Measurements from ENCODE around the gene PORCN. TPM values are rescaled to one million over a fixed set of nuclear protein-coding genes. Genes with fewer than 3 reads are reported as not detected.

The PORCN gene
- total RNA-seq, 2 experiments from 2014 or later = 26.1 to 29.2 TPM

DNA sequence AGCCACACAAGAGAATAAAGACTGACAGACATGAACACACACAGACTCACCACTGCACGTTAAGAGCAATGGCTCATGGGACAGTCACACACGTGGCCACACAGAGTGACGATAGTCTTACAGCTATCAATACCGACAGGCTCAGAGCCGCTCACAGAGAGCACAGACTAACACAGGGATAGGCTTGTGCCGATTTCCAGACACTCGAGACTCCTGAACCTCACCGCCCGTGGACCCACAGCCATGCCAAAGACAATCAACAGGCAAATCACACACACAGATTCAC lies 38.0 kb upstream of the PORCN start:
- Mint-ChIP-seq H3K36me3 (ENCODE audit: low read depth) (peaks cover 22% of the 10 kb centered on the region), H3K27me3 (no peaks in the 10 kb centered on the region), H3K9me3 (no peaks in the 10 kb centered on the region), H3K4me3 (no peak overlapping the region), H3K27ac (no peak overlapping the region), H3K4me1 (peaks cover 39% of the 10 kb centered on the region)
- no peak for DNase-seq
- CTCF ChIA-PET = no interaction called here
- POLR2A ChIA-PET = no interaction called here

DNA sequence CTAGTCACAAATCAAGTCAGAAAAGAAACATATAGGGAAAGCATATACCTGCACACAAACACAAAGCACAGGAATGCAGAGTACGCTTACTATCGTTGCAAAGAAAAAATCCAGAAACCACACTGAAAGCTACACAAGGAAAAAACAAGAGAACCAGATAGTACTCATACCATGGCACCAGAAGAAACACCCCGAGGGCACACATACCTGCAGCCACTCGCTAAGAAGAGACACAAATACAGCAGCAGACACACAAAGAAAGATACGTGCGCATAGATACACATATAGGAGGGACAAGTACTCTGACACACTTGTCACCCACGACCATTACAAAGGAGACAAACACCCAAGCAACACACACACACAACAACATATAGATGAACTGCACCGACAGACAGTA lies 37.3 kb upstream of the PORCN start:
- H3K9me3 Mint-ChIP-seq = no peaks in the 10 kb centered on the region
- no peak overlapping the region for H3K4me3 Mint-ChIP-seq

DNA sequence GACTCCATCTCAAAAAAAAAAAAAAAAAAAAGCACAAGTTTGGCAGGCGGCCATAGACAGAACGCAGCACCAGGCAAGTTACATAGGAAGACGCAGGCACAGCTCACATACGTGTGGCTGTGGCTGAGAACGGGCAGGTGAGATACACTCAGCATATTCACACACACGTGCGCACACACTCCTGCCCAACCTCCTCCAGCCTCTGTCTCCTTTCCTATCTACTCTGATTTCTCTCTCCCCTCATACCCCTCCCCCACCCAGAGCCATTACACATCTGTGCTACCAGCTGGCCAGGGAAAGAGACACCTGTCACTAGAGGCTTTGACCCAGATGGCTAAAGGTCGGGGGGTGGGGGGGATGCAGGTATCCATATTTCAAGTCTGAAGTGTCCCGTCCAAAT lies 36.6 kb upstream of the PORCN start:
- no peak for DNase-seq
- H3K36me3 Mint-ChIP-seq (ENCODE audit: low read depth) = peaks cover 14% of the 10 kb centered on the region
- no peaks in the 10 kb centered on the region for H3K27me3 Mint-ChIP-seq
- H3K4me1 Mint-ChIP-seq = peaks cover 33% of the 10 kb centered on the region
- H3K9me3 Mint-ChIP-seq = no peaks in the 10 kb centered on the region
- H3K27ac Mint-ChIP-seq = no peak overlapping the region
- H3K4me3 Mint-ChIP-seq = no peak overlapping the region
- ChIA-PET CTCF (interaction anchor here (0.7 kb wide), 2 partner anchors 102 to 1138 kb away, joined by 3 to 4 read pairs; no protein-coding TSS in a partner anchor), POLR2A (no interaction called here)

More for the DNA sequence above, 37.3 kb upstream of the PORCN start:
- ChIA-PET CTCF (interaction anchor here (0.7 kb wide), 1 partner anchor 1137 kb away, joined by 4 read pairs; no protein-coding TSS in a partner anchor), POLR2A (no interaction called here)
- no peak overlapping the region for H3K27ac Mint-ChIP-seq
- peaks cover 15% of the 10 kb centered on the region for H3K36me3 Mint-ChIP-seq (ENCODE audit: low read depth)
- H3K4me1 Mint-ChIP-seq = peaks cover 34% of the 10 kb centered on the region
- H3K27me3 Mint-ChIP-seq = no peaks in the 10 kb centered on the region
- no peak for DNase-seq

DNA sequence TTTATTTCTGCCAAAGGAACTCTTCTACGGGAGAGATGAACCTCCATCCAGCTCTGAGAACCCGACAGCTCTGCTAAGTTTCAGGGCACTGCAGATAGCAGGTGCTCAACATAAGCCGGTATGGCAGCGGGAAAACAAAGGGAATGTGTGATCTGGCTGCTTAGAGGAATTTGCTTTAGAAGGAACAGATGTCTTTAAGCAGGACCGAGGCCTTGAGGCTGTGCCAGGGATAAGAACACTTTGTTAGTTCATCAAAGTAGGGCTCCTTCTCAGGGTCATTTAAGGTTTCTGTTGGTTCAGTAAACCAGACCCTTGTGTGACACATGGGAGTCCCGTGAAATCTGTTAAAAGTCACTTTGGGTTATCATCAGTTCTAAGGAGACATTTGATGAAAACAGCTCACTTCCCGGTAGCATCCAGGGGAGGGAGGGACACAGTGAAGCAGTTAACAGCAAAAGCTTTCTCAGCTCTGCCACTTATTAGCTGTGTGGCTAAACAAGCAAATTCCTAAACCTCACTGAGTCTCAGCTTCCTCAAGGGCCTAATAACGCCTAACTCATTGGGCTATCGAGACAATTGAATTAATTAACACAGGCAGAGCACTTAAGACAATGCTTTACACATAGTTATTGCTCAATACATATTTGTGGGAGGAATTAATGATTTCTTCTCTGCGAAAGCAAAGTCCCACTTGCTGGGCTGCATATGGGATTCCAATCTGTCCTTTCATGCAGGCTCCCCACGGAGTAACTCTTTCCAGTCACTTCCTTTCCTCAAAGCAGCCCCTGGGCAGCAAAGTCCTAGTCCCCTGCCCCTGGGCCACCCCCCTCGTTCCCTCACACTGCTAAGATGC lies 35.7 kb upstream of the PORCN start:
- Mint-ChIP-seq H3K36me3 (ENCODE audit: low read depth) (peaks cover 15% of the 10 kb centered on the region), H3K27me3 (no peaks in the 10 kb centered on the region), H3K4me1 (peaks cover 35% of the 10 kb centered on the region), H3K4me3 (no peak overlapping the region), H3K27ac (no peak overlapping the region), H3K9me3 (no peaks in the 10 kb centered on the region)
- POLR2A ChIA-PET = interaction anchor here (2.9 to 3.1 kb wide), 2 partner anchors 49 to 102 kb away, joined by 14 to 16 read pairs; partner anchors contain the start of genes EBP and RBM3
- no peak for DNase-seq
- CTCF ChIA-PET = interaction anchor here (1.2 to 3.1 kb wide), 2 partner anchors 66 to 328 kb away, joined by 3 to 18 read pairs; partner anchors contain the start of genes HDAC6 and TBC1D25

DNA sequence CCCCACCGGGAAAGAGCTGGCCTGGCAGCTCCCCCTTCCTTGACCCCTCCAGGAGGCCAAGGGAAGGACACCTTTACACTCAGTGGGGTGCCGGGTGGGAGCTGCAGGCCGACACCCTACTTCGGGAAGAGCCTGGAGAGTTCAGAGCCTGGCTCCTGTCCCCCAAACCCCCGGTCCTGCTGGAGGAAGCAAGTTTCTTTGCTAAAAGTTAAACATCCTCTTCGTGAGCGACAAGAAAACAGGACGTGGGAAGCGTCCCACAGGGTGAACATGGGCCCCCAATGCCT lies 35.1 kb upstream of the PORCN start:
- no peak overlapping the region for H3K27ac Mint-ChIP-seq
- peaks cover 21% of the 10 kb centered on the region for H3K36me3 Mint-ChIP-seq (ENCODE audit: low read depth)
- POLR2A ChIA-PET = interaction anchor here (2.4 to 3.1 kb wide), 3 partner anchors 48 to 101 kb away, joined by 12 to 16 read pairs (median 14); partner anchors contain the start of genes EBP, RBM3 and TBC1D25
- peaks cover 39% of the 10 kb centered on the region for H3K4me1 Mint-ChIP-seq
- no peak overlapping the region for H3K4me3 Mint-ChIP-seq
- no peaks in the 10 kb centered on the region for H3K9me3 Mint-ChIP-seq
- no peaks in the 10 kb centered on the region for H3K27me3 Mint-ChIP-seq
- CTCF ChIA-PET = interaction anchor here (1.0 to 3.1 kb wide), 4 partner anchors 11 to 328 kb away, joined by 3 to 18 read pairs (median 3); partner anchors contain the start of genes HDAC6, RBM3 and TBC1D25
- DNase-seq = no peak

DNA sequence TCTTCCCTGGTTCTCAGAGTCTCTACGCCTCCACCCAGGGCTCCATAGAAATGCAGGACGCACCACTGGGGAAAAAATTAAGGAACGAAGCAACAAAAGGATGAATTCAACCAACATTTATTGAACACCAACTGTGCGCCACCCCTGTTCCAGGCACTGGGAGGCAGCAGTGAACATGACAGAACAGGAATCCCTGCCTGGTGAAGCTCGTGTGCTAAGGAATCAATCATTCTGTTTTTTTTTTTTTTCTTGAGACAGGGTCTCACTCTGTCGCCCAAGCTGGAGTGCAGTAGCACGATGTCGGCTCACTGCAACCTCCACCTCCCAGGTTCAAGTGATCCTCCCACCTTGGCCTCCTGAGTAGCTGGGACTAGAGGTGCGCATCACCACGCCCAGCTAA lies 34.7 kb upstream of the PORCN start:
- no peaks in the 10 kb centered on the region for H3K27me3 Mint-ChIP-seq
- ChIA-PET CTCF (interaction anchor here (0.5 to 3.1 kb wide), 7 partner anchors 12 to 391 kb away, joined by 3 to 18 read pairs (median 3); partner anchors contain the start of genes HDAC6, RBM3 and TBC1D25), POLR2A (interaction anchor here (2.4 to 3.1 kb wide), 3 partner anchors 48 to 101 kb away, joined by 12 to 16 read pairs (median 14); partner anchors contain the start of genes EBP, RBM3 and TBC1D25)
- H3K4me1 Mint-ChIP-seq = peaks cover 42% of the 10 kb centered on the region
- no peaks in the 10 kb centered on the region for H3K9me3 Mint-ChIP-seq
- no peak overlapping the region for H3K4me3 Mint-ChIP-seq
- H3K27ac Mint-ChIP-seq = no peak overlapping the region
- peaks cover 23% of the 10 kb centered on the region for H3K36me3 Mint-ChIP-seq (ENCODE audit: low read depth)
- peak; percentile 47 for DNase-seq

DNA sequence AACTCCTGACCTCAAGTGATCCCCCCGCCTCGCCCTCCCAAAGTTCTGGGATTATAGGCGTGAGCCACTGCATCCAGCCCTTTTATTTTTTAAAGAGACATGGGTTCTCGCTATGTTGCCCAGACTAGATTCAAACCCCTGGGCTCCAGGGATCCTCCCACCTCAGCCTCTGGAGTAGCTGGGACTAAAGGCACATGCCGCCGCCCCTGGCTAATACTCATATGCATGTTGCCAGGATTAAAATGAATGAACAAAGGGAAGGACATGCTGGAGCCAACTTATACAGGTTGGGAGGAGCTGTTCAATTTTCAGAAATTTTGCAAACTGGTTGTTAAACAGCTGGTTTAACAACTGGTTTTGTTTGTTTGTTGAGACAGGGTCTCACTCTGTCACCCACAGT lies 34.2 kb upstream of the PORCN start:
- ChIA-PET POLR2A (interaction anchor here (0.7 to 3.1 kb wide), 6 partner anchors 44 to 221 kb away, joined by 3 to 16 read pairs (median 8); partner anchors contain the start of genes EBP, RBM3 and TBC1D25), CTCF (interaction anchor here (0.5 to 3.1 kb wide), 8 partner anchors 8 to 392 kb away, joined by 3 to 18 read pairs (median 3); partner anchors contain the start of genes HDAC6, RBM3 and TBC1D25)
- no peaks in the 10 kb centered on the region for H3K27me3 Mint-ChIP-seq
- no peaks in the 10 kb centered on the region for H3K9me3 Mint-ChIP-seq
- peaks cover 40% of the 10 kb centered on the region for H3K4me1 Mint-ChIP-seq
- DNase-seq = no peak
- H3K27ac Mint-ChIP-seq = no peak overlapping the region
- peak overlapping the region; percentile 91 for H3K4me3 Mint-ChIP-seq
- peaks cover 24% of the 10 kb centered on the region for H3K36me3 Mint-ChIP-seq (ENCODE audit: low read depth)

DNA sequence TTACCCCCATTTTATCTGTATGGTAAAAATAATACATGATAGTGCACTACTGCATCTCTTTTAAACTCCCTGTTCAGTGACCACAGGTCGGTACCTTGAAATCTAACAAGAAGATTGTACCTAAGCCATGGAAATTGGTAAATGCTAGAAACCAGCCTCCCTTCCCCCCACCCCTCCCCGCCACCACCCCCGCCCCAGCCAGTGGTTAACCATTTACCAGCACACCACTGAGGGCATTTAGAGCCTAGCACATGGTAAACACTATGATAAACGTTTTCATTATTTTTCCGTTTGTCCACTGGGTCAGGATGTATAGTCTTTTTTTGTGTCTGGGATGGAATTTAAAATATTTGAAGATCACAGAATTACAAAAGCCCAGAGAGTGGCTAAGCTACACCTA lies 33.5 kb upstream of the PORCN start:
- Mint-ChIP-seq H3K36me3 (ENCODE audit: low read depth) (peaks cover 28% of the 10 kb centered on the region), H3K27me3 (no peaks in the 10 kb centered on the region), H3K9me3 (no peaks in the 10 kb centered on the region), H3K4me3 (peak overlapping the region; percentile 91), H3K27ac (peak overlapping the region; percentile 85), H3K4me1 (peaks cover 36% of the 10 kb centered on the region)
- ChIA-PET CTCF (interaction anchor here (1.4 to 3.1 kb wide), 3 partner anchors 8 to 96 kb away, joined by 3 to 18 read pairs (median 4); partner anchors contain the start of gene TBC1D25), POLR2A (interaction anchor here (0.7 to 3.1 kb wide), 6 partner anchors 43 to 221 kb away, joined by 3 to 16 read pairs (median 8); partner anchors contain the start of genes EBP, RBM3 and TBC1D25)
- DNase-seq = no peak

DNA sequence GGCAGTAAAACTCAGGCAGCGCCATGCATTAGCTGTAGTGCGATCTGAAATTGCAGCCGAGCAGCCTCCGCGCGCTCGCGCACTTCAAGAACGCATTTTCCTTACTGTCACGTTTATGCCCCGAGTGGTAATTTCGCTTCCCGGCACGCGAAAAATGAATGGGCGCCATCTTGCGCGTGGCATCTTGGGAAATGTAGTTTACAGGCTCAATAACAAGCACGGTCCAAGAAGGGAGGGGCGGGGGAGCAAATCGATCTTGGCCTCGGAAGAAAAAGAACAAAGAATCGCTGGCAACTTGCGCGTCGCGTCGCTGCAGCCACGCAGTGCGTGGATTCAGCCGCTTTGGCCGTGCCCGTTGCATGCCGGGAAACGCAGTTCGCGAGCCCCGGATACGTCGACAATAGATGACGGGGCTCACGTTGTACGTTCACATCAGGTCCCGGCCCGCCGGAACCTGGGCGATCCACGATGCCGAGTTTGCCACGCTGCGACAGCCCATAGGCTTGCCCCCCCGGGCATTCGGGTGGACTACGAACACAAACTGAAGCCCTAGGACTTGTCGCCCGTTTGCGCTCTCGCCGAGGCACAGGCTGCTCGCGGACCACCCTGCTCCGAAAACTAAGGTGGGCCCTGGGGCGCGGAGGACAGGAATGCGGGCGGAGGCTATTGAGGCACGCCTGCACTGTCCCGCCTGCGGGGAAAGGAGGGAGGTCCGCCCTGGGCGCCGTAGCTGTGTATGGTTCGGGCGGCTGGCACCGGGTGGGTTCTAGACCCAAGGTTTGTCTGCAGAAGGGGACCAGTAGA lies 32.8 kb upstream of the PORCN start, which contains the start of gene FTSJ1:
Gene FTSJ1, plus strand, starts transcription at position 426 of the 804 bp plus-strand sequence. CDS start 1,849 bp downstream, outside the sequence.
- Mint-ChIP-seq H3K4me3 (peak within 1 kb of the TSS; percentile 91), H3K27me3 (no peaks in the 10 kb centered on the region), H3K27ac (peak within 1 kb of the TSS; percentile 85), H3K4me1 (peaks cover 37% of the 10 kb centered on the region), H3K9me3 (no peaks in the 10 kb centered on the region), H3K36me3 (ENCODE audit: low read depth) (peaks cover 34% of the 10 kb centered on the region)
- ChIA-PET CTCF (interaction anchor here (1.5 to 3.1 kb wide), 2 partner anchors 9 to 63 kb away, joined by 3 to 18 read pairs; partner anchors contain the start of gene TBC1D25), POLR2A (interaction anchor here (1.3 to 3.1 kb wide), 4 partner anchors 46 to 99 kb away, joined by 5 to 16 read pairs (median 13); partner anchors contain the start of genes EBP, RBM3 and TBC1D25)
- DNase-seq = peak; percentile 91

DNA sequence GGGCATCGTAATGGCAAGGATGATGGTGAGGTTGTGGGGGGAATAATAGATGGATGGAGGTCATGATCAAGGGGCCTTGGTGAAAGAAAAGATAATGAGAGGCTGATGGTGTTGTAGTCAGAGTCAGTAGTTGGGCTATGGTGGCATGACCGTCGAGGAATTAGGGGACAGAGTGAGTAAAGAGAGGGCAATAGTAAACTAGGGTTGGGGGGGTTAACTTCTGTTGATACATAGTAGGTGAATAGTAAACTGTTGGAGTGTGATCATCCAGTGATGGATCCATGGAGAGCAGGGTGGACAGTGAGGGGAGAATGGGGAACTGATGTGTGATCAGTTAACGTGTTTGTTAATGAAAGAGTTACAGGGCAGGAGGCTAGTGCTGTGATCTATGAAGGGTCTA lies 31.9 kb upstream of the PORCN start:
- Mint-ChIP-seq H3K9me3 (no peaks in the 10 kb centered on the region), H3K27me3 (no peaks in the 10 kb centered on the region), H3K36me3 (ENCODE audit: low read depth) (peaks cover 36% of the 10 kb centered on the region), H3K4me1 (peaks cover 37% of the 10 kb centered on the region), H3K4me3 (peak overlapping the region; percentile 91), H3K27ac (peak overlapping the region; percentile 85)
- ChIA-PET POLR2A (interaction anchor here (1.3 kb wide), 1 partner anchor 97 kb away, joined by 5 read pairs; the partner anchor contains the start of gene RBM3), CTCF (no interaction called here)
- DNase-seq = no peak

DNA sequence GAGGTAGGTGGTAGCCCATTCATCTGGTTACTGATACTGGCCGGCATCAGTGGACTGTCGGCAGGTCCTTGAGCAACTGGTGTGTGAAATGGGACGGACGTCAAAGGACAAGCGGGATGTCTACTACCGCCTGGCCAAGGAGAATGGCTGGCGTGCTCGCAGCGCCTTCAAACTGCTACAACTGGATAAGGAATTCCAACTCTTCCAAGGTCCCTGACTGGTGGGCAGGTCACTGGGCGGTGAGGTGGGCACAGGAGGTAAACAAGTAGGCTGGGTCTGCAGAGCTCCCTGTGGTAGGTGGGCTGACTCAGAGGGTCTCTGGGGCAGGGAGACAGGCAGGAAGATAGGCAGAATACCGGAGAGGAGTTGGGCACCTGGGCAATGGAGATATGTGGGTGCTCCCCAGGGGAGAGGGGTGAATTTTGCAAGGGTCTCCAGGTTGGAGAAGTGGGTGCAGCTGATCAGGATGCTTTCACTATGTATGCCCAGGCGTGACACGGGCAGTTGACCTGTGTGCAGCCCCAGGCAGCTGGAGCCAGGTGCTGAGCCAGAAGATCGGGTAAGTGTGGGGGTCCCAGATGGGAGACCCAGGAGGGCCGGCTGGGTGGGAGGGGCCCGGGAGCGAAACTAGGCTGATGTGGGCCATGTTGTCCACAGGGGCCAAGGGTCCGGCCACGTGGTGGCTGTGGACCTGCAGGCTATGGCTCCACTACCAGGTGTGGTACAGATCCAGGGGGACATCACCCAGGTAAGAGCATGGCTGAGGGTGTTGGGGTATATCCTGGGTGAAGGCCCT lies 30.6 kb upstream of the PORCN start:
- no peak for DNase-seq
- peaks cover 48% of the 10 kb centered on the region for H3K36me3 Mint-ChIP-seq (ENCODE audit: low read depth)
- H3K9me3 Mint-ChIP-seq = no peaks in the 10 kb centered on the region
- peak overlapping the region; percentile 91 for H3K4me3 Mint-ChIP-seq
- H3K27me3 Mint-ChIP-seq = no peaks in the 10 kb centered on the region
- ChIA-PET CTCF (no interaction called here), POLR2A (interaction anchor here (1.5 kb wide), 1 partner anchor 10 kb away, joined by 5 read pairs; no protein-coding TSS in a partner anchor)
- H3K4me1 Mint-ChIP-seq = peaks cover 37% of the 10 kb centered on the region
- peak overlapping the region; percentile 26 for H3K27ac Mint-ChIP-seq

DNA sequence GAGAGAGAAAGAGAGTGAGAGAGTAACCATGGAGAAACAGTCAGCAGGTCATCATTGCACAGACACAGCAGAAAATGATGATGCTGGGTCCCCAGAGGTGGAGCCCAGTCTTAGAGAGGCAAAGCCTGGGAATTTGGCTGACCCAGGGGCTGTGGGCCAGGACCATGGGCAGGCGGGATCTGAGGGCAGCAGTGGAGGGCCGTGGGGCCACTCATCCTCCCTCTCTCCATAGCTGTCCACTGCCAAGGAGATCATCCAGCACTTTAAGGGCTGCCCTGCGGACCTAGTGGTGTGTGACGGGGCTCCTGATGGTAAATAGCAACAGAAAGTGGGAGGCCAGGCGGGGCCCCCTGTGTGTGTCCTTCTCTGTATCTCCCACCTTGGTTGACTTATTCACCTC lies 30.0 kb upstream of the PORCN start:
- Mint-ChIP-seq H3K27ac (peak overlapping the region; percentile 26), H3K4me1 (peaks cover 37% of the 10 kb centered on the region), H3K9me3 (no peaks in the 10 kb centered on the region), H3K27me3 (no peaks in the 10 kb centered on the region), H3K36me3 (ENCODE audit: low read depth) (peaks cover 50% of the 10 kb centered on the region), H3K4me3 (no peak overlapping the region)
- ChIA-PET CTCF (no interaction called here), POLR2A (interaction anchor here (0.6 to 1.5 kb wide), 2 partner anchors 10 to 92 kb away, joined by 3 to 5 read pairs; no protein-coding TSS in a partner anchor)
- DNase-seq = no peak

Measured in activated CD4-positive, alpha-beta memory T cell treated with anti-CD3 and anti-CD28 coated beads, Interleukin-2, amount 10 ng/mL, durations not matched to agents 7 days and 5 days (primary cell).